Loucy (cell line): ENCODE data around the gene SERGEF.

Experiments
- EZH2phosphoT487 ChIP-seq: fragments of 200-600 bp; IDR thresholded peaks from 2 replicates; pipeline ENCODE4 v1.6.1; 2018; ENCODE audit warnings: antibody characterized with exemption, mild to moderate bottlenecking, moderate library complexity, borderline replicate concordance
- TF ChIP-seq, protein P1 (sequence below): fragments of 200-600 bp; sonication (generic); conservative IDR thresholded peaks from 2 replicates; pipeline ENCODE4 v1.5.1; 2014; ENCODE audit warnings: mild to moderate bottlenecking, antibody characterized with exemption, low read length

DNA sequence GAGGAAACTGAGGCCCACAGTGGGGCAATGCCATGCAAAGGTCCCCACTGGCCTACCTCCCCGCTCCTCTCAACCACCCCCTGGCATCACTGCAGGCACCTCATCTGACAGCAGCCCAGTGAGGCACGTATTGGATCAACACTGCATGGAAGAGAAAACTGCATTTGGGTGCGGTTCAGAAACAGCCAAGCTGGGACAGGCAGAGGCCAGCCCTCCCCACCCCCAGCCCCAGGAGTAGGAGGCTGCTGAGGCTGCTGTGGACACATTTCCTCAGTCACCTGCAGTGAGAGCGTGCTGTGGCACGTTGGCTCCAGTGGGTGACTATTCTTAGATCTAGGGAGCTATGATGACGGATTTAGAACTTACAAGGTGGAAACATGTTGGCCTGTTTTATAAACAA lies 214.6 kb downstream of the SERGEF start:
- TF ChIP-seq, protein P1, sequence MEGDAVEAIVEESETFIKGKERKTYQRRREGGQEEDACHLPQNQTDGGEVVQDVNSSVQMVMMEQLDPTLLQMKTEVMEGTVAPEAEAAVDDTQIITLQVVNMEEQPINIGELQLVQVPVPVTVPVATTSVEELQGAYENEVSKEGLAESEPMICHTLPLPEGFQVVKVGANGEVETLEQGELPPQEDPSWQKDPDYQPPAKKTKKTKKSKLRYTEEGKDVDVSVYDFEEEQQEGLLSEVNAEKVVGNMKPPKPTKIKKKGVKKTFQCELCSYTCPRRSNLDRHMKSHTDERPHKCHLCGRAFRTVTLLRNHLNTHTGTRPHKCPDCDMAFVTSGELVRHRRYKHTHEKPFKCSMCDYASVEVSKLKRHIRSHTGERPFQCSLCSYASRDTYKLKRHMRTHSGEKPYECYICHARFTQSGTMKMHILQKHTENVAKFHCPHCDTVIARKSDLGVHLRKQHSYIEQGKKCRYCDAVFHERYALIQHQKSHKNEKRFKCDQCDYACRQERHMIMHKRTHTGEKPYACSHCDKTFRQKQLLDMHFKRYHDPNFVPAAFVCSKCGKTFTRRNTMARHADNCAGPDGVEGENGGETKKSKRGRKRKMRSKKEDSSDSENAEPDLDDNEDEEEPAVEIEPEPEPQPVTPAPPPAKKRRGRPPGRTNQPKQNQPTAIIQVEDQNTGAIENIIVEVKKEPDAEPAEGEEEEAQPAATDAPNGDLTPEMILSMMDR = no peak
- TF ChIP-seq EZH2phosphoT487 = no peak
